ENCODE data around the gene DUSP5.

DUSP5 gene

DNA sequence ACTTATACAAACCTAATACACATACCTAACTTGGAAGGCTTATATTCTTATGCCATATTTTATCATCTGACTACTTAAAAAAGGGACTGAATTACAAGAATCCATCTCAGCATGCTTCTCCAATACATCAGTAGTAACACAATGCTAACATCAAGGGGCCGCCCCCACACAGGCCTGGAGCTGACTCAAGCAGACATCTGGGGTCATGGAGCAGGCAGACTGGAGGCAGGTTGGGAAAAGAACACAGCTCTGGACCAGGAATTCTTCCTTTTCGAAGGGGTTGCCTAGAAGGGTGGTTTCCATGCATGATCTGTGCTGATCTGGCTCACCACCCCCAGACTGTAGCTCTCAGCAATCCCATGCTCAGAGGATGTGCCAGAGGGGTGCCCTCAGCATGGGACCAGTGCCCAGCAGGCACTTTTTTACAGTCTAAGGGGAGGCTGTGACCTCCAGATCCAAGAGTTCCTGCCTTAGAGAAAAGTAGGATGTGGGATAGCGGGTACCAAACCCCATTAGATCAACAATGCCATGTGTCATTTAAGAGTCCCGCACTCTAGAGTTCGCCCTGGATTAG, 26.1 kb upstream of the DUSP5 start:
- FAIRE-seq (no peak), DNase-seq (ENCODE audit: insufficient read length, low spot score) (no peak)
- no peak for TF ChIP-seq CTCF (IDR thresholded peaks at IDR 0.05; ENCODE audit: insufficient read depth, missing control alignments)

DNA sequence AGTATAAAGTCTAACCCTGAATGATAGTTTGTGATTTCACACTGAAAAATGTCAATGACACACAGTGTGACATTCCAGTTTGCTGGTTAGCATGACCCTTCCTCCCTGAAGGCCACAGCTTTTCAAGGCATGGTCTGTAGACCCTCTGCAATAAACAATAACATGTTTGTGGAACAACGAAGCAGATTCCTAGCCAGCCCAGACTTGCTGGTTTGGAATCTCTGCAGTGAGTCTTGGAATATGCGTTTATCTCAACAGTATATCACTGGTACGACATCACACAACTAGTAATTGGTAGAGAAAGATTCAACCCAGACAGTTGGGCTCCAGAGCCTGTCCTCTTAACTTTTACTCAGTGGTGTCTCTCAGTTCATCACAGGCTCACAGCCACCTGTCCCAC, 23.7 kb upstream of the DUSP5 start:
- no peak for FAIRE-seq
- no peak for TF ChIP-seq CTCF (IDR thresholded peaks at IDR 0.05; ENCODE audit: insufficient read depth, missing control alignments)
- DNase-seq (ENCODE audit: insufficient read length, low spot score), result no peak

GRCh38 chr10:110474826-110475225, 22.9 kb upstream of the DUSP5 start:
- no peak for TF ChIP-seq CTCF (IDR thresholded peaks at IDR 0.05; ENCODE audit: insufficient read depth, missing control alignments)
- no peak for DNase-seq (ENCODE audit: insufficient read length, low spot score)
- FAIRE-seq, result no peak

GRCh38 chr10:110475722-110476515, 21.8 kb upstream of the DUSP5 start:
- FAIRE-seq, result no peak
- no peak for DNase-seq (ENCODE audit: insufficient read length, low spot score)
- no peak for TF ChIP-seq CTCF (IDR thresholded peaks at IDR 0.05; ENCODE audit: insufficient read depth, missing control alignments)

- DNase-seq (ENCODE audit: insufficient read length, low spot score) (no peak), FAIRE-seq (no peak)
- TF ChIP-seq CTCF (IDR thresholded peaks at IDR 0.05; ENCODE audit: insufficient read depth, missing control alignments), result no peak
Observed at GRCh38 chr10:110479710-110480109, 18.0 kb upstream of the DUSP5 start.

GRCh38 chr10:110480387-110480786, 17.3 kb upstream of the DUSP5 start:
- TF ChIP-seq CTCF (IDR thresholded peaks at IDR 0.05; ENCODE audit: insufficient read depth, missing control alignments), result no peak
- no peak for FAIRE-seq
- no peak for DNase-seq (ENCODE audit: insufficient read length, low spot score)

GRCh38 chr10:110481919-110482318, 15.8 kb upstream of the DUSP5 start:
- DNase-seq (ENCODE audit: insufficient read length, low spot score) (no peak), FAIRE-seq (no peak)
- no peak for TF ChIP-seq CTCF (IDR thresholded peaks at IDR 0.05; ENCODE audit: insufficient read depth, missing control alignments)
